Inferior parietal cortex (tissue), 1 donor: ENCODE measurements around the gene MIPEP.

Experiments used
- DNase-seq: peaks from one replicate; pipeline ENCODE4 v3.0.0-alpha.2; 2016; ENCODE audit errors: extremely low spot score

The MIPEP gene

DNA sequence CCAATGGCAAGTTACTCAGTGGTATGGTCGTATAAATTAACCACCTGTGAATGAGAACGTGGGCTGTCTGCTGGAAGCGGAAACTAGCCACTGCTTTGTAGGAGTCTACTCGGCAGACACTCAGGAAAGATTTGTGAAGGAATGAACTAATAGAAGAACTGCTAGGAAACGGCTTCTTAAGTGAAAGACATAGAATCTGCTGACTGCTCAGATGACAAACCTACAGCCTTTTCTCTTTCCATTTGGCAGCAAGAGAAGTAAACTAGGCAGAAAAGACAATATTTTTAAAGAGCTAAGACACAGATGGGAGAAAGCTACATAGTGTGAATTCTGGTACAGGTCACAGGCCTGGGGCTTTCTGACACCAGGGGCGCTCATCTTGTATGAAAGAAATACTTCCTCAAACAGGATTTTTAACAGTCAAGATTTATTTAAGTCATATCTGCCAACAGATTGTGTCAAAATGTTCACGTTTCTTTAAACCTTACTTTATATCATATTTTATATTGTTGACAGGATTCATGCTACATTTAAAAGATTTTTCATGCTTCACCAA lies 78.4 kb downstream of the MIPEP start:
- DNase-seq, result no peak

DNA sequence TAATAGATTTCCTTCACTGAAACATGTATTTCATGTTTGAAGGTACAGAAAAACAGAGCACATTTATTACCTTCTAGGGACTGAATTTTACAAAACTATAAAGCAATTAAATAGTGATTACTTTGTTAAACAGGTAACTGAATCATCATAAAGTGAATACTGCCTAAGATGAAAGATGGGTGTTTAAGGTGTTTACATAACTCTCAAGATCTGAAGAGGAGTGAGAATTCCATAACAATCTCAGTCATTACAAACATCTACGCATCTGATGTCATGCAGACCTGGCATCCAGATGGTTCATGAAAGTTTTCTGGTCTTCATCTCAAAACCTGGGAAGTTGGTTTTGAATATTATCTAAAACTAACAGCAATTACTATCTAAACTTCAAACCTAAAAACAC lies 80.4 kb downstream of the MIPEP start:
- DNase-seq, result no peak

DNA sequence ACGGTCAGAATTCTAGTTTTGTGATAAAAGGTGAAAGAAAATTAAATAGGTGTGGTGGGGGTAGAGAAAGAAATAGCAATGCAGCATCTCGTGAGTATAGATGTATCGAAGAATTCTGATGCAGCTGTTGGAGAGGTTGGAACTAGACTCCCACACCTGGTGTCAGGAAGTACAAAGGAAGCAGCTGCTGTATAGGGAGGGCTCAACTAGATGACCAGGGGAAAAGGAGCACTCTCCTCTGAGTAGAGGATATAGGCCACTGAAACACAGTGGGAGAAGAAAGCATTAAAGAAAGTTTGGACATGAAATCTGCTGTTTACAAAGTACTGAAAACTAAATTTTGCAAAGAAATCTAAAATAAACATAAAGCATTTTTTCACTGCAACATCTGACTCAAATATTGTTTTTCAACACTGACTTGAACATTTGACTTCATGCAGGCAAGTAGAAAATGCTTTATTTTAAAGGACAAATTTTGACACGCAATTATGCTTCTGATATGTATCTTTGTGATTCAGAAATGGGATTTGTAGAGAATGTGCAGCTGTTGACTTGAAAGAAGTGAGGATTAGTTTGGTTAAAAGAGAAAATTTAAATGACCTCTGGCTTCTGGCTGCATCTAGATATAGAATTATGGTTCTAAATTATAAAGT lies 82.2 kb downstream of the MIPEP start:
- no peak for DNase-seq

DNA sequence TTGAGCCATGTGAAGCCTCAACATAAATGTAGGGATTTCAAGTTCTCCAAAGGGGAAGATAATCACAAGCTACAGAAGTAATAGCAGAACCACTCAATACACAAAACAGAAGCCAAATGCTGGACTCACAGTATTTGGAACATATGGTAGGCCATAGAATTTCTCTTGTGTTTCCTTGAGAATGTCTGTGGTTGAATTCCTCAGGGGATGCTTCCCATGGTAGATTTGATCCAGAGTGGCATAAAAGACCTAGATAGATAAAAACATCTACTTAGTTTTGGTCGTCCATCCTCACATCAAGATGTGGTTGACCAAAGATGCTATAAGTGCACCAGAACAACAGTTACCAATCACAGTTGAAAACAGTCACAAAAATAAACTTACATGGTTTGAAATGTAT lies 83.4 kb downstream of the MIPEP start:
- DNase-seq, result no peak

DNA sequence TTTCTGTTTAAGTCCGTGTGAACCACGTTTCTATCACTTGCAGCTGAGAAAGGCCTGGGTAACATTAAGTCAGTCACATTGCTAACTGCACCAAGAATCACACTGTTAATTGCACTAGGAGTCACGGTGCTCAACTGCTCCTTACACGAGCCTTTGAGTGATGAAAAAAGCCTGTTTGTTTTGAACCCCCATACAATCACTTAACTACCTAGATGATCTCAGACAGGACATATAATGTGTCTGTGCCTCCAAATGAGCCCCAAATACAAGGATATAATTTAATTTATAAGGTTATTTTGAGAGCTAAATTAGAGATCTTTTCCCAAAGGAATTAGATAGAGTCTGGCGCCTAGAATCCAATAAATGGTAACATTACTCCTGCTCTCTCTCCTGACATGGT lies 84.1 kb downstream of the MIPEP start:
- no peak for DNase-seq

DNA sequence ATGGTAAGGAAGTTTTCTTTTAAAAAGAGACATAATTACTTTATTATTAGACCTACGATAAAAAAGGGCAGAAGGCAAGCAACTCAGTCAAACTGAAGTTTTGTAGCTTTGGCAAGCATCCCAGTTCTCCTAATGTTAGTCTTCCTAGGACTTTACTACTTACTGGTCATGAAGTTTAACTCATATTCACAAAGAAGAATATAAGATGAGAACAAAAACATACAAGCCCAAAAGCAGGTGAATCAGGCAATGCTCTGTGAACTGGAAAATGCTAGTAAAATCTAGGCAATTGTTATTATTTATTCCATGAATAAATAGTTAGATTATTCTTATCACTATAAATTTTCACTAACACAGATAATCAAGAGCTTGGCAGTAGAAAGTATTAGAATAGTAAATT lies 85.0 kb downstream of the MIPEP start:
- DNase-seq, result no peak

DNA sequence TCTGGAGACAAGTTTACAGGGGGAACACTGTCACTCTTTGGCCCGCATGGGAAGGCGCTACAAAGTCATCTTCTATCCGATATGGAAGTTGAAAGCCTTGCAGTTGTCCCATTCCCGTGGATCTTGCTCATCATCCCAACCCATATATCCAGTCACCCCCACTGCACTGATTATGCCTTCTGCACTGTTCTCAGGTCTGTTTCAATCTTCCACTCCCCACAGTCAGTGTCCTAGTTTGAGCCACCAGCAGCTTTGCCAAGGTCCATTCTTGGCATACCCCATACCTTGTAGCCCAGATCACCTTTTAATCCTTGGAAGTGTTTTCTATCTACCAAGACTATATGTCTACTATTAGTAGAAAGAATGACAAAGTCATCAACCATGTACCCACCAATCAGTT lies 88.1 kb downstream of the MIPEP start:
- DNase-seq, result no peak

DNA sequence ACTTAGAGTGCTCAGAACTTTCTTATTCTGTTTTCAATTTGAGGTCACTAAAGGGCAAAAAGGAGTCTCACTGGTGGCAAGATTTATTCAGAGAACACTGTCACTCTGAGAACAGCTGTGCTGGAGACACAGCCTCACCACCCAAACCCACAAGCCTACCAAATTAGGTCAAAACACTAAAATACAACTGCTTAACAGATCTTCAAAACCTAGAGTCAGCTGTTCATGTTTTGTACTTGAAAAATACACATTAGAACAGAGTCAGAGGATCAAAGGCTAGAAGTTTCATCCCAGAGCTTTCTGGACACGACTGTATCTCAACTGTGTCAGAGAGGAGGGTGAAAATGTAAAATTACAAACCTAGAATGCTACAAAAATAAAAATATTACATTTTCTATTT lies 89.3 kb downstream of the MIPEP start:
- DNase-seq, result no peak

DNA sequence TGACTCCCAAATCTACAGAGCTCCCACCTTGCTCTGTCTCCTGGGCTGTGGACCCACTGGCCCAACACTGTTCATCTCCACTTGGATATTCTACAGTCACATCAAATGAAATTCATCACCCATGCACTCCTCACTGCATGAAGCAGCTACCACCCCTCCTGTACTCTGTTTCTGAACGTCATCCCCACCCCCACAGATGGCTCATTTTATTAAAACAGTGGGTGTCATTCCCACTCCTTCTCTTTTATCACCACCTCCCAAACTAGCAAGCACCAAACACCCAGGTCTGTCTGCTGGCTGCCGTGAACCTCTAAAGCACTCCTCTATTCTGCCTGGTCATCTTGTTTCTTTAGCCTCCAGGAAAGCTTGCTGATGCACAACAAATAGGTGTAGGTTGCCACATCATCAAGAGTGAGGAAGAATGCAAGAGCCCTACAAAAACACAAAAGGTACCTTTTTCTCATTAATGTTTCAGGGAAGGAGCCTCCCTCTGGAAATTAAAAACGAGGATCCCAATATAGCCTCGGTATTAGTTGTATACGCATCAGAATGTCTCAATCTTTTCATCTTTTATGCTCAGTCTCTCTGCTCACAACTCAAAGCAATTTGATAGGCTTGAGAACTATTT lies 91.8 kb downstream of the MIPEP start:
- no peak for DNase-seq

DNA sequence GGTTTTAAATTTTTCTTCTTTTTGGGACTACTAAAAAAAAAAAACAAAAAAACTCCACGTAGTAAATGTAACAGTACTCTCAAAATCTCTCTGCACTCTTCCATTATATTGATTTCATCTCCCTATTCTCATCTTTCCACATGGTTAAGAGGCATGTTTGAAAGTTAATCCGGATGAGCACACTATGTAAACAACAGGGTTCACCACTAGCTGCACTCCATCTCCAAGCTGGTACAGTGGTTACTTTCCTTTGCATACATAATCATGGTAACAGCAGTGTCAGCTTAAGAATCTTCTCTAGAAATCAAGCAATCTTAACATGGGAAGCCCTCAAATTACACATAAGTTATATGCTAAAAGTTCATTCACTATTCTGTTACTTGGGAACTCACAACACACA lies 92.6 kb downstream of the MIPEP start:
- DNase-seq, result no peak

DNA sequence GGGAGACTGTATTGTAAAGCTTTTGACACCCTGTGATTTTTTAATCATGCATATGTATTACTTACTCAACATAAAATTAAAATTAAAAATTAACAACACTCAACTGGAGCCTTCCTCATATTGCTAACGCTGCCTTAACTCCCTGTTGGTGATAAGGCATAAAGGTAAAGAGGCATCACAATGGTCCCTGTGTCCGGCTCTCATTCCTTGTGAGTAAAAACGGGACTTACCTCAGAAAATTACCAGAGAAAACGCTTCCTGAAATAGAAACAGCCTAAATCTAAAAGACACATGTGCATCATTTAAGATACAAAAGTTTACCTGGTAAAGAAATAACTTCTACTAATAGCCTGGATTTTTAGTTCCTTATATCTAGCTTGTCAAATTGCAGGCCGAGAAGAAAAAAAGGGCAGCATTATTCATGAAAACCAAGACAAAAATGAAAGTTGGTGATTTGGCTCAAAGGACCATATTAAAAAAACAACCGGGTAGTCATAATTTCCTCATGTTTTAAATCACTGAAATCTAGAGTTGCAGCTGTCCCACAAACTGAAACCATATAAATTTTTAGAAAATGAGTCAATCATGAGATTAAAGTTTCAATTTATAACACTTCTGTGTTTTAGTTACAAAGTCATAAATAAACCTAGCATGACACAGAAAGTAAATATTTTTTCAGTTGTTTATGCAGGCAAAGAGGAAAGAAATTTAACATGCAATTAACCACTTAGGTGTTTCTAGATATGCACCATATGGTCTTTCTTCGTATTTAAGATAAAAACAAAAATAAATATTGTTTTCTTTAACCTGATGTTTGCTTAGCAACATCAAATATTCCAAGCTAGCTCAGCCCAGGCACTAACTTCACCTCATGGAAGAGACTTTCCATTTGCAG lies 94.7 kb downstream of the MIPEP start:
- DNase-seq, result no peak

DNA sequence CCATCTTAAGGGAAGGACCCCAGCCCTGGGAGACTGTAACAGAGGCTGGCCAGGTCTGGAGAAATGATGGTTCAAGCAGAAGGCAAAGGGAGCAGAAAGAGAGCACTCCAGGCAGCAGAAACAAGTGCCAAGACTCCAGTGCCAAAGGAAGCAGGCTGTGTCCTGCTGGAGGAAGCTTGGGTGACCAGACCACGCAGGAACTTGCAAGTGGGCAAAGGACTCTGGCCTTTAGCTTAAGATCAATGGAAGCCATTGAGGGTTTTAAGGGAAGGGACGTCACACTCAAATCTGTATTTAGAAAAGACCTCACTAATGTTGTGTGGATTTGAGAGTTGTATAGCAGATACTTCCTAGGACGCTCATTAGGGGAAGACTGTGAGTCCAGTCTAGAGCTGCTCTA lies 95.5 kb downstream of the MIPEP start:
- no peak for DNase-seq

DNA sequence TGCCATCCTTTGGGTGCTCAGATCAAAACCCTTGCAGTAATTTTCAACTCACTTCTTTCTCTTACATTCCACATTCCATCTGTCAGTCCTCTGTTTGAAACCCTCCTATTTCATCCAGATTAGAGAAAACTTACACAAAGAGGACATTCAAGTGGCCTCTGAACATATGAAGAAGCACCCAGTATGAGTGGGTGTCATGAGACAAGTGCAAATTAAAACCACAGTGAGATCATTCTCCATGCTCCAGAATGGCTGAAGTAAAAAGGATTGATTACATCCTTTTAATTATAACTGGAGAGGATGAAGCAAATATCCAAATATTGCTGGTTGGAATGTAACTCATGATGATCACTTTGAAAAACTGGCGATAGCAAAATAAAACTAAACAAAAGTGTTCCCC lies 96.5 kb downstream of the MIPEP start:
- DNase-seq, result no peak

DNA sequence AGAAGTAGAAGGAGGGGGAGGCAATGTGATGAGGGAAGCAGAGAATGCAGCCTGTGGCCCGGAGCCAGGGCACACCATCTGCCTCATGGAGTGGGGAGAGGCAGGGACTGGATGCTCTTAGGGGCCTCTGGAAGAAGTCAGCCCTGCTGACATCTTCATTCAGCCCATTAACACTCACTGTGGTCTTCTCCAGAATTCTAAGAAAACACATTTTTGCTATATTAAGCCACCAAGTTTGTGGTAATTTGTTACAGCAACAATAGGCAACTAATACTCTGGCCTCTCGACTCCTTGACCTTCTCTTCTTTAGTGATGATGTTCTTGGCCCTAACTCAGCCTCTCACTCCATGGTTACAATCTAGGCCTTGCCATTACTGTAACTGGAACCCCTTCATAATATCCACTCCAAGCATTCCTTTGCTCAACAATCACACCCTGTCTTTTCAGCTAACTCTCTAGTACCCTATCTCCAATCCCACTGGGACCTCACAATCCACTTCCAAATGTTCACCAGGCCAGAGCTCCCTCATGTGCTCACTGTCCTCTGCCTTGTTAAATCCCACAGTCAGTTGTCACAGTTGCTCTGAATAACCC lies 98.5 kb downstream of the MIPEP start:
- DNase-seq, result no peak

DNA sequence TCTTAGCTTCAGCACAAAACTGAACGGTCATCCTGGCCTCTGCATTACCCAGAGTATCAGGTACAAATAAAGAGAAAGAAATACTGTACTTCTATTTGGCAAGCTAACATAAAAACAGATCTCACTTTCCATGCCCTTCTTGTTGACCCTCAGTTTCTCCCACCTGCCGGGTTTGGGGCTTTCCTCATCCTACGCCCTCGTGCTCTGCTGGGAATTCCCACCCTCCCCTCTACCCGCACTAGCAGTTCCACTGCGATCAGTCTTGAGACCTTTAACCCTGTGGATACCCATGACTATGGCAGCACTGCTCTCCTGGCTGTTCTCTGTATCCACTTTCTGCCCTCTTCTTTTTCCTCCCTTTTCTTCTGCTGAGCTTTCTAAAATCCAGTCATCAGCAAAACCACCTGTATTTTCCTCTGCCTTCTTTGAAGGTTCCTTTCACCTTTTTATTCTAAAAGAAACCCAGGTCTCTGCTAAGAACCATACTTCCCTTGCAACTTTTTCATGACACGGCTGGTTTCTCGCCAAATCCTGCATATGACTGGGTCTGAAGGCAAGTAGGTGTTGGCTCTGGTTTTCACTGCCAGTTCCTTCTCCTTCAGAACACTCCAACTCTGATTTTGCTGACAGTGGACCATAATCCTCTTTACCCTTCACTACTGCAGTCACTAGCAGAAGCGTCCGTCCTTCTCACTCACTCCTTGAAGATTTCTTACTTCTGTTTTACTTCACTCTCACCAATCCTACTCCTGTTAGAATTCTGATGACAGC lies 99.4 kb downstream of the MIPEP start:
- DNase-seq, result no peak

DNA sequence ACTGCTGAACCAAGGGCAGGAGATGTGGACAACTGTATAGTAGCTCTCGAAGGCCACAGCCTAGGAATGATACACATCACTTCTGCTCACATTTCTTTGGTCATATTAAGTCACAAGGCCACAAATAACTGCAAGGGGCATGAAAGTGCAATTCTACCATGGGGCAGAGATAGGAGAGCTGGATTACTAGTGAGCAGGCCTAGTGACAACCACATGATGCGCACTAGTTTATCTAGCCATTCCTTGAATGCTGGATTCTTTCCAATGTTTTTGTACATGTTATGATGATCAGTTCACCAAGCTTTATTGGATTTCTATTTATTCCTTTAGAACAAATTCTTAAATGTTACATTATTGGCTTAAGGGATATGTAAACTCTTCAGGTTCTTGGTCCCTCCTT lies 100.7 kb downstream of the MIPEP start:
- DNase-seq, result no peak

DNA sequence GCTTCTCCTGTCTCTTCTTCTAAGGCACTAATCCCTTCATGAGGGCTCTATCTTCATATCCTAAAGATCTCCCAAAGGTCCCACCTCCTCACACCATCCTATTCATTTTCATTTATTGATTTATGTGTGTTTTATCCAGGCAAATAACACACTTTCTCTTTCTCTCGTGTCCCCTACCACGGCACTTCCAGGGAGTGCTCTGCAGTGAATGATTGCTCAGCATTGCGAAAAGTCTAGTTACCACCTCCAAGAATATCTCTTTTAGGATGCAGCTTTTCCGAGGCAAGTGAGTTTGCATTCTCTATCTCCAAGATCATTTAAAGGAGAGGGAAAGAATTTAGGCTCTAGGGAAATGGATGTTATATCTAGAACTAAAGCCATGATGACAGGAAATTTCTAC lies 101.7 kb downstream of the MIPEP start:
- DNase-seq, result no peak

DNA sequence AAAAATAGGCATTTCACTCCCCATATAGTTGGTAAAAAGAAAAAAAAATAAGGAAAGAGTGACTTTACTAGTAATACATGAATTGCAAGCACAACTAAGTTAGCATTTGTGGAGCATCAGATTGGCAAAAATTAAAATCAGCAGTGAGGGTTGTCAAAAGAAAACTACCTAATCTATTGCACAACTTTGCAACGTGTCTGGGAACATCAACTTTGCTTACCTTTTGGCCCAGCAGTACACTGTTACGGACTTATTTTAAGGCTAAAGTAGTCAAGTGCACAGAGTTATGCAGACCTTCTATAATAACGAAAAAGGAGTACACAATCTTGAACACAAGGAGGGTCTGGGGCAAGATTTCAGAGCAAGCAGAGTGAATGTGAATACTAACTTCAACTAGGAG lies 102.6 kb downstream of the MIPEP start:
- no peak for DNase-seq

DNA sequence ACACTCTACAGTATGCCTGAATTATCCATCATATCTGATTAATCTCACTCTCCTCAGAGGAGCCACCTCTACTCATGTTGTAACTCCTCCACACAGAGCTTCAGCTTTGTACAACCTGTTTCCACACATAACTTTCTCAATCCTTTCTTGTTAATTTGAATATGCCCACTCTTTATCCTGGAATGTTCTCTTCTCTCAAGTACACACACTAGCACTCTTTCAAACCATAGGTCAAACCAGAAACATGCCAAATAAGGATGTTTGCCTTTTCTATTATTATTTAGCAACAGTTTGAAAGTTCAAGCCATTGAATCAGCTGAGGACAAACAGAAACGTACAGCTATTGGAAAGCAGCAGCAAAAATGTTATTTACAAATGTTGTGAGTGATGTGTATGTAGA lies 110.3 kb downstream of the MIPEP start:
- no peak for DNase-seq

DNA sequence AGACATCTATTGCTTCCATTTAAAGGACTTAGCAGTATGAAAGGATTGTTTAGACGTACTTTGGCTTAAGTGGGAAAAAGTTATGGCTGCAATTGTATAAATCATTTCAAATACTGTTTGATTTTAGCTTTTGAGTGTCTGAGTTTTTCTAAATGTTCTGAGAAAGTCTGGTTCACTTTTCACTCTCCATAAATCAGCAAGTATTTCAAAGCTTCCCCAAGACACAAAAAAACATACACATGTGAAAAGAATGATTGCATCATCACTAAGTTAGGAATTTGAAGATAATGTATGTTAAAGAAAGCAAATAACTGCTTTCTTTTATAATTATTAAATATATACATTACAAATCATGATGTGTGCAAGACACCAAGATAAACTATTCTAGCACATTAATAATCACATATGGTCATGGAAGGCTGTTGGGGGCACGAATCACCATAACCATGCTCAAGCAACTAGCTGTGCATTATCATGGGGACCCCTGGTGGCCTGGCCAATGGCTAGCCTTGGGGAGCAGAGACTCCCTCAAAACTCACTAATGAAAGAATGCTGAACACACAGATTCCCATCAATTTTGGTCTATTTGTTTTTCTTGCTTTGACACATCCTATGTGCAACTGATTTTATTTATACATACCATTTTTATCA lies 111.1 kb downstream of the MIPEP start:
- DNase-seq, result no peak

DNA sequence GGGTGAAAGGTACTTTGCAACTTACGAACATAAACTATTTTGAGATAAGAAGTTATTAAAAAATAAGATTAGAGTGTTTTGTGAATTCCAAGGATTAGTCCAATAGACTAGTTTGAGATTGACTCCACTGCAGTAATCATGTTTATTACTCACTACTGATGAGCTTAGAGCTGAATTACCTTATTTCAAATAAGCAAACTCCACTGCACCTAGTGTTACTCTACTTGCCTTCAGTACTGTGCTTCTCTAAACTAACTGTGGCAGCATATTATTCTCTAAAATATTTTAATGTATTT lies 111.7 kb downstream of the MIPEP start:
- no peak for DNase-seq
